Suprapubic skin (tissue), 4 donors: ENCODE measurements around the gene REPS2. TPM values are rescaled to one million over a fixed set of nuclear protein-coding genes. Genes with fewer than 3 reads are reported as not detected.
A peak's percentile ranks its signal among the peaks of the same experiment; 100 is the strongest.

Experiments used
- DNase-seq, 2 donors: peaks; one replicate each; pipeline ENCODE4 v3.0.0-alpha.2; 2019; ENCODE audit warnings: low spot score in 2 of 2
- H3K27ac ChIP-seq: fragments of 200-600 bp; sonication (generic); one replicate; pipeline ENCODE4 v1.5.1; 2019
- H3K27me3 ChIP-seq: fragments of 200-600 bp; sonication (generic); one replicate; pipeline ENCODE4 v1.5.1; 2019
- H3K36me3 ChIP-seq: fragments of 200-600 bp; sonication (generic); one replicate; pipeline ENCODE4 v1.5.1; 2019
- H3K4me1 ChIP-seq: fragments of 200-600 bp; sonication (generic); one replicate; pipeline ENCODE4 v1.5.1; 2019
- H3K4me3 ChIP-seq: fragments of 200-600 bp; sonication (generic); one replicate; pipeline ENCODE4 v1.5.1; 2019; ENCODE audit warnings: mild to moderate bottlenecking
- H3K9me3 ChIP-seq: fragments of 200-600 bp; sonication (generic); one replicate; pipeline ENCODE4 v1.5.1; 2019
- CTCF ChIP-seq, 2 donors: fragments of 200-600 bp in 1 of 2; fragments of 450-650 bp in 1 of 2; sonication (generic) in 1 of 2; IDR thresholded peaks; one replicate each; pipeline ENCODE4 v1.5.1; 2016 to 2019; ENCODE audit warnings: antibody characterized with exemption in 2 of 2, mild to moderate bottlenecking in 1 of 2, moderate library complexity in 1 of 2
- EP300 ChIP-seq: sonication (generic); formaldehyde crosslinking; IDR thresholded peaks from one replicate; pipeline ENCODE4 v1.6.1; 2017; ENCODE audit warnings: antibody characterized with exemption
- POLR2A ChIP-seq, 2 donors: fragments of 450-650 bp; IDR thresholded peaks; one replicate each; pipeline ENCODE4 v1.6.1; 2017; ENCODE audit warnings: antibody characterized with exemption in 2 of 2, mild to moderate bottlenecking in 2 of 2, moderate library complexity in 2 of 2
- POLR2AphosphoS5 ChIP-seq, 3 donors: sonication (generic); formaldehyde crosslinking; IDR thresholded peaks; one replicate each; pipeline ENCODE4 v1.6.1; 2017; ENCODE audit warnings: antibody characterized with exemption in 3 of 3
- WGBS: methylation state at CpG from one replicate; pipeline ENCODE4 v1.1.5; 2018; 5-methylcytosine and 5-hydroxymethylcytosine counted together
- total RNA-seq, 4 donors: library from RNA; depleted of rRNA; stranded (reverse); fragments of >200 nt; gene quantifications; one replicate each; pipeline ENCODE4 v1.1.0, GENCODE V29; 2016

The REPS2 gene
- total RNA-seq, 4 donors from 2014 or later: 6.2 to 10.9 (median 8.6) TPM

DNA sequence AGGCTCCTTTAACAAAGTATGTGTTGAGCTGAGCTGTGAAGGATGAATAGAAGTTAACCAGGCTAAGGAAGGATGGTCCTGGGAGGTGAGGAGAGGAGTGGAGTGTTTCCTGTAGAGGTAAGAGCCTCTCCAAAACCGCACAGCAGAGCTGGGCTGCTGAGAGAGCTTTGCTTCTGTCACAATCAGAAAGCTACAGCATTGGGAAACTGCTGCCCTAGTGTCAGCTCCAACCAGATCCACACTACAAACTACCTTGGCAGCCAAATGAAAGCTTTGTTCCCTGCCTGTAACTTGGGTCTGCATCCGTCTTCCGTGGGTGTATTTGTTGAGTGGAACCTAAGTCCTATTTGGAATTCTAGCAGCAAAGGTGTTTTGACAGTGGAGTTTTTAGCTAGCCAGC is 91.8 kb downstream of the REPS2 start:
- H3K27me3 ChIP-seq: no peaks in the 10 kb centered on the region
- H3K36me3 ChIP-seq: no peaks in the 10 kb centered on the region
- no peaks in the 10 kb centered on the region for H3K9me3 ChIP-seq
- no peak overlapping the region for H3K27ac ChIP-seq
- no peak for TF ChIP-seq CTCF (IDR thresholded peaks at IDR 0.05)
- no peaks in the 10 kb centered on the region for H3K4me1 ChIP-seq
- no peak for DNase-seq
- H3K4me3 ChIP-seq: no peak overlapping the region
- 70% methylated on average over 3 of the region's 3 CpGs for WGBS

GRCh38 chrX:17038681-17039161 is 92.3 kb downstream of the REPS2 start:
- TF ChIP-seq CTCF (IDR thresholded peaks at IDR 0.05): no peak
- no peak for TF ChIP-seq EP300
- Histone ChIP-seq H3K27ac (no peak overlapping the region), H3K36me3 (no peaks in the 10 kb centered on the region), H3K4me3 (no peak overlapping the region), H3K27me3 (no peaks in the 10 kb centered on the region), H3K4me1 (no peaks in the 10 kb centered on the region), H3K9me3 (no peaks in the 10 kb centered on the region)
- no peak for DNase-seq
- 51% methylated on average over 6 of the region's 7 CpGs for WGBS

GRCh38 chrX:17039826-17040225 is 93.4 kb downstream of the REPS2 start:
- no peak overlapping the region for H3K27ac ChIP-seq
- WGBS: 65% methylated on average over 1 of the region's 1 CpG
- H3K27me3 ChIP-seq: no peaks in the 10 kb centered on the region
- no peaks in the 10 kb centered on the region for H3K9me3 ChIP-seq
- H3K4me3 ChIP-seq: no peak overlapping the region
- TF ChIP-seq POLR2AphosphoS5 (IDR thresholded peaks at IDR 0.05) (no peak), EP300 (no peak), POLR2A (IDR thresholded peaks at IDR 0.05) (no peak), CTCF (IDR thresholded peaks at IDR 0.05) (no peak)
- no peaks in the 10 kb centered on the region for H3K36me3 ChIP-seq
- no peaks in the 10 kb centered on the region for H3K4me1 ChIP-seq
- no peak for DNase-seq

DNA sequence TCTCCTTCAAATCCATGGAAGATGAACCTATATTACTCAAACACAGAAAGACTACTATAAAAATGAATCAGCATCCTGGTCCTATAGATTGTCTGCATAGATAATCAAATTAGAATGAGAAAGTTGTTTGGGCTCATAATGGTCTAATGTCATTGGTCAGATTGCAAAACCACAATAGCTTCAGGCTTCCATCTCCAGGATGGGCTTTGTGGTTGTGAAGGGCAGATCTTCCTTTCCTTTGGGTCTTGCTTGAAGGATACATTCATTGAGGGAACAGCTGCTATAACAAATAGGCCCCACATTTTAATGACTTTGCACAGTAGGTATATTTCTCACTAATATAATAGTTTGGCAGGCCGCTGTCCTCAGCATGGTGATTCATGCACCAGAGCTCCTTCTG is 94.3 kb downstream of the REPS2 start:
- TF ChIP-seq EP300 (no peak), POLR2A (IDR thresholded peaks at IDR 0.05) (no peak), POLR2AphosphoS5 (IDR thresholded peaks at IDR 0.05) (no peak)
- Histone ChIP-seq H3K27ac (no peak overlapping the region), H3K9me3 (no peaks in the 10 kb centered on the region), H3K27me3 (no peaks in the 10 kb centered on the region), H3K36me3 (no peaks in the 10 kb centered on the region), H3K4me1 (no peaks in the 10 kb centered on the region), H3K4me3 (no peak overlapping the region)
- no peak for DNase-seq
- 100% methylated on average over 1 of the region's 1 CpG for WGBS

DNA sequence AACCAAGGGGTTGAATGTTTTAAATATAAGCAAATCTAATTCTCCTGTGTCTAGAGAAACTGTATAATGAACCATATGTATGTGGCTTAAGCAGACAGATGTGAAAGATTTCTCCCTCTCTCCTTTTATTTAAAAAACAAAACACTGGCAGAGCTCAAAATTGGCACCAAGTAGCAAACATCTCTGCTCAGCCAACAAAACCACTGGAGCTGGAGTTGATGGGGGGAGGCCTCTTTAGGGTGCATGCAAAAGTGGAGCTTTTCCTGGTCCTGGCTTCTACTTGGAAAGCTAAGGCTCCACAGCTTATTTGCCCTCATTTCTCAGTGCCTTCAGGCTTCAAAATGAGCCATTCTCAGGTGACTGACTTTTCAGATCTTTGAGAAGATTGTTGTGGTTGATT is 95.6 kb downstream of the REPS2 start:
- no peaks in the 10 kb centered on the region for H3K27me3 ChIP-seq
- no peak overlapping the region for H3K27ac ChIP-seq
- no peak overlapping the region for H3K4me3 ChIP-seq
- H3K9me3 ChIP-seq: no peaks in the 10 kb centered on the region
- DNase-seq: no peak
- H3K4me1 ChIP-seq: no peaks in the 10 kb centered on the region
- no peaks in the 10 kb centered on the region for H3K36me3 ChIP-seq
- TF ChIP-seq POLR2A (IDR thresholded peaks at IDR 0.05): no peak
- TF ChIP-seq EP300: no peak
- no peak for TF ChIP-seq POLR2AphosphoS5 (IDR thresholded peaks at IDR 0.05)
- TF ChIP-seq CTCF (IDR thresholded peaks at IDR 0.05): no peak

GRCh38 chrX:17046478-17047097 is 100.1 kb downstream of the REPS2 start:
- Histone ChIP-seq H3K4me3 (no peak overlapping the region), H3K4me1 (no peaks in the 10 kb centered on the region), H3K27me3 (no peaks in the 10 kb centered on the region), H3K9me3 (no peaks in the 10 kb centered on the region), H3K27ac (no peak overlapping the region), H3K36me3 (no peaks in the 10 kb centered on the region)
- 24% methylated on average over 5 of the region's 5 CpGs for WGBS
- TF ChIP-seq POLR2AphosphoS5 (IDR thresholded peaks at IDR 0.05): no peak
- peak; percentile 39 to 47 for TF ChIP-seq CTCF (IDR thresholded peaks at IDR 0.05)
- DNase-seq: peak in 1 of 2 donors; percentile 66
